Activated CD4-positive, alpha-beta T cell treated with anti-CD3 and anti-CD28 coated beads, Interleukin-2, amount 50 U/mL, for 4 hours (primary cell): Measurements from ENCODE around the gene PVALB.
"Not testable (repeated sequence)": the region's sequence is repeated elsewhere in the genome, so short reads cannot be mapped to it uniquely, and the experiment has no call there.

Experiments
- DNase-seq, 2 experiments: peaks; one replicate each; pipeline ENCODE4 v3.0.0-alpha.2; 2020

Gene PVALB

GRCh38 chr22:36754881-36755280 lies 62.0 kb downstream of the PVALB start:
- DNase-seq = not testable (repeated sequence)

- no peak for DNase-seq
Measured at GRCh38 chr22:36753916-36754315, 62.9 kb downstream of the PVALB start.

GRCh38 chr22:36753120-36753802 lies 63.6 kb downstream of the PVALB start:
- DNase-seq = no peak
